ENCODE data around the gene PHRF1.

PHRF1 gene

GRCh38 chr11:613369-613968 is 37.2 kb downstream of the PHRF1 start:
- Histone ChIP-seq H3K9me3 (no peaks in the 10 kb centered on the region), H3K27ac (no peak overlapping the region), H3K4me2 (no peak overlapping the region), H3K9ac (no peak overlapping the region), H3K36me3 (peaks cover 68% of the 10 kb centered on the region), H3K4me1 (peaks cover 54% of the 10 kb centered on the region), H3K4me3 (no peak overlapping the region), H4K20me1 (peaks cover 70% of the 10 kb centered on the region), H3K27me3 (no peaks in the 10 kb centered on the region)
- no peak for TF ChIP-seq Cebpa-rat (IDR thresholded peaks at IDR 0.05)

GRCh38 chr11:614021-614622 is 37.9 kb downstream of the PHRF1 start:
- peaks cover 68% of the 10 kb centered on the region for H3K36me3 ChIP-seq
- H3K4me3 ChIP-seq, result no peak overlapping the region
- no peak overlapping the region for H3K9ac ChIP-seq
- peaks cover 63% of the 10 kb centered on the region for H4K20me1 ChIP-seq
- no peak for TF ChIP-seq Cebpa-rat (IDR thresholded peaks at IDR 0.05)
- H3K9me3 ChIP-seq, result no peaks in the 10 kb centered on the region
- H3K4me2 ChIP-seq, result peak overlapping the region; percentile 100
- H3K4me1 ChIP-seq, result peaks cover 47% of the 10 kb centered on the region
- H3K27me3 ChIP-seq, result no peaks in the 10 kb centered on the region
- no peak overlapping the region for H3K27ac ChIP-seq

- no peaks in the 10 kb centered on the region for H3K27me3 ChIP-seq
- H3K4me3 ChIP-seq, result peak overlapping the region; percentile 75
- no peak for TF ChIP-seq Cebpa-rat (IDR thresholded peaks at IDR 0.05)
- H3K36me3 ChIP-seq, result peaks cover 66% of the 10 kb centered on the region
- H3K4me2 ChIP-seq, result peak overlapping the region; percentile 100
- H3K9me3 ChIP-seq, result no peaks in the 10 kb centered on the region
- peaks cover 47% of the 10 kb centered on the region for H3K4me1 ChIP-seq
- H4K20me1 ChIP-seq, result peaks cover 56% of the 10 kb centered on the region
- H3K27ac ChIP-seq, result peak overlapping the region; percentile 85
- peak overlapping the region; percentile 82 for H3K9ac ChIP-seq
Observed at GRCh38 chr11:614623-615503, 38.6 kb downstream of the PHRF1 start.

- Histone ChIP-seq H3K27me3 (no peaks in the 10 kb centered on the region), H3K36me3 (peaks cover 57% of the 10 kb centered on the region)
Observed at GRCh38 chr11:615504-616319, 39.4 kb downstream of the PHRF1 start, which contains the start of gene IRF7. IRF7 (minus strand) TSS chr11:615950; CDS start chr11:615364, 586 bp downstream.

GRCh38 chr11:616320-617198 is 40.3 kb downstream of the PHRF1 start:
- Histone ChIP-seq H3K4me1 (peaks cover 47% of the 10 kb centered on the region), H3K4me3 (peak overlapping the region; percentile 75), H3K9ac (peak overlapping the region; percentile 82), H3K36me3 (peaks cover 49% of the 10 kb centered on the region), H4K20me1 (peaks cover 39% of the 10 kb centered on the region), H3K9me3 (no peaks in the 10 kb centered on the region), H3K4me2 (peak overlapping the region; percentile 100), H3K27me3 (no peaks in the 10 kb centered on the region), H3K27ac (peak overlapping the region; percentile 85)
- TF ChIP-seq Cebpa-rat (IDR thresholded peaks at IDR 0.05), result no peak

More at GRCh38 chr11:615504-616319, 39.4 kb downstream of the PHRF1 start, which contains the start of gene IRF7:
- H3K9me3 ChIP-seq, result no peaks in the 10 kb centered on the region
- peak within 1 kb of the TSS; percentile 82 for H3K9ac ChIP-seq
- peak within 1 kb of the TSS; percentile 85 for H3K27ac ChIP-seq
- H4K20me1 ChIP-seq, result peaks cover 48% of the 10 kb centered on the region
- TF ChIP-seq Cebpa-rat (IDR thresholded peaks at IDR 0.05), result no peak
- peak within 1 kb of the TSS; percentile 100 for H3K4me2 ChIP-seq
- peak within 1 kb of the TSS; percentile 75 for H3K4me3 ChIP-seq
- peaks cover 47% of the 10 kb centered on the region for H3K4me1 ChIP-seq

GRCh38 chr11:617199-617911 is 41.1 kb downstream of the PHRF1 start:
- Histone ChIP-seq H3K9ac (peak overlapping the region; percentile 82; the same call in 1 of the 2 replicates), H3K9me3 (no peaks in the 10 kb centered on the region), H3K27ac (peak overlapping the region; percentile 85; the same call in 1 of the 2 replicates), H3K27me3 (no peaks in the 10 kb centered on the region), H3K4me1 (peaks cover 43% of the 10 kb centered on the region), H3K4me3 (no peak overlapping the region), H3K4me2 (peak overlapping the region; percentile 100), H3K36me3 (peaks cover 41% of the 10 kb centered on the region), H4K20me1 (peaks cover 31% of the 10 kb centered on the region)
- TF ChIP-seq Cebpa-rat (IDR thresholded peaks at IDR 0.05), result no peak

GRCh38 chr11:617912-618682 is 41.8 kb downstream of the PHRF1 start:
- peaks cover 24% of the 10 kb centered on the region for H4K20me1 ChIP-seq
- peaks cover 36% of the 10 kb centered on the region for H3K4me1 ChIP-seq
- H3K27me3 ChIP-seq, result no peaks in the 10 kb centered on the region
- TF ChIP-seq Cebpa-rat (IDR thresholded peaks at IDR 0.05), result no peak
- H3K36me3 ChIP-seq, result peaks cover 33% of the 10 kb centered on the region
- no peak overlapping the region for H3K4me3 ChIP-seq
- H3K9me3 ChIP-seq, result no peaks in the 10 kb centered on the region
- H3K4me2 ChIP-seq, result no peak overlapping the region
- H3K9ac ChIP-seq, result no peak overlapping the region
- no peak overlapping the region for H3K27ac ChIP-seq
